H1 (cell line): Measurements from ENCODE around the gene FOSL2. TPM values are rescaled to one million over a fixed set of nuclear protein-coding genes. Genes with fewer than 3 reads are reported as not detected.

Experiments
- CTCF ChIA-PET: fragments of 300-600 bp; sonication (Branson Sonifier 250); formaldehyde crosslinking; loops from one replicate; lab custom pipeline; 2021; ENCODE audit not compliant: partially characterized antibody; lab: Charles Lee
- POLR2A ChIA-PET: fragments of 300-600 bp; sonication (Branson Sonifier 250); formaldehyde crosslinking; loops from one replicate; lab custom pipeline; 2021; ENCODE audit warnings: inconsistent platforms; ENCODE audit not compliant: partially characterized antibody; lab: Charles Lee
- DNase-seq, 2 experiments: peaks; one replicate each; pipeline versions ENCODE4 v3.0.0 to v3.0.0-alpha.2; 2010 to 2022; ENCODE audit warnings: low spot score in 2 of 2, low read depth in 1 of 2, mixed read lengths in 1 of 2
- FAIRE-seq: peaks from 2 replicates; lab custom pipeline; 2011; peaks lifted over from hg19 to GRCh38; lab: Jason Lieb, UNC
- H2AFZ ChIP-seq: 2 replicates; pipeline ENCODE4 v1.8.1; 2012; ENCODE audit warnings: low read length, inconsistent platforms
- H2AK5ac ChIP-seq: 2 replicates; pipeline ENCODE4 v1.6.1; 2013; ENCODE audit warnings: low read depth, low read length
- H2BK120ac ChIP-seq: replicated peaks from 2 replicates; pipeline ENCODE3; 2013; ENCODE audit warnings: low read depth, low read length, inconsistent platforms
- H2BK12ac ChIP-seq: 2 replicates; pipeline ENCODE4 v1.6.1; 2013; ENCODE audit warnings: low read depth, low read length
- H2BK15ac ChIP-seq: 2 replicates; pipeline ENCODE4 v1.6.1; 2013; ENCODE audit warnings: low read length
- H2BK20ac ChIP-seq: 2 replicates; pipeline ENCODE4 v1.6.1; 2013; ENCODE audit warnings: low read length
- H2BK5ac ChIP-seq: 2 replicates; pipeline ENCODE4 v1.6.1; 2013; ENCODE audit warnings: low read depth, low read length
- H3K14ac ChIP-seq: 2 replicates; pipeline ENCODE4 v1.6.1; 2013; ENCODE audit warnings: inconsistent platforms; ENCODE audit not compliant: insufficient read length
- H3K18ac ChIP-seq: 2 replicates; pipeline ENCODE4 v1.6.1; 2013; ENCODE audit warnings: low read length; ENCODE audit errors: extremely low read depth
- H3K23ac ChIP-seq: 2 replicates; pipeline ENCODE4 v1.6.1; 2013; ENCODE audit warnings: inconsistent platforms; ENCODE audit not compliant: insufficient read length
- H3K23me2 ChIP-seq: 2 replicates; pipeline ENCODE4 v1.6.1; 2013; ENCODE audit warnings: low read depth, low read length
- H3K27ac ChIP-seq: 2 replicates; pipeline ENCODE4 v1.6.1; 2011; ENCODE audit warnings: low read depth, low read length, inconsistent platforms
- H3K27me3 ChIP-seq, 4 experiments: replicated peaks in 1 of 4; 1 replicate in 1 of 4; 2 replicates in 3 of 4; pipeline versions ENCODE4 v1.6.1 to v1.8.1; 2011 to 2013; ENCODE audit warnings: low read length in 3 of 4, mild to moderate bottlenecking in 3 of 4, inconsistent platforms in 2 of 4, mixed read lengths in 2 of 4, moderate library complexity in 1 of 4; ENCODE audit not compliant: control insufficient read depth in 3 of 4, insufficient read depth in 3 of 4; ENCODE audit errors: extremely low read depth in 1 of 4
- H3K36me3 ChIP-seq, 4 experiments: 2 replicates each; pipeline versions ENCODE4 v1.6.1 to v1.8.1; 2011 to 2013; ENCODE audit warnings: mild to moderate bottlenecking in 4 of 4, low read length in 3 of 4, moderate library complexity in 2 of 4, control low read depth in 1 of 4, inconsistent platforms in 1 of 4; ENCODE audit not compliant: insufficient read depth in 4 of 4, control insufficient read depth in 2 of 4
- H3K4ac ChIP-seq: replicated peaks from 2 replicates; pipeline ENCODE3; 2013; ENCODE audit warnings: low read length, low read depth, mixed read lengths, inconsistent platforms; ENCODE audit not compliant: insufficient read length
- H3K4me1 ChIP-seq, 4 experiments: replicated peaks in 1 of 4; 1 replicate in 1 of 4; 2 replicates in 3 of 4; pipeline versions ENCODE4 v1.6.1 to v1.8.1; 2011 to 2013; ENCODE audit warnings: low read length in 3 of 4, inconsistent platforms in 2 of 4, mixed read lengths in 1 of 4; ENCODE audit not compliant: insufficient read depth in 4 of 4, control insufficient read depth in 3 of 4
- H3K4me2 ChIP-seq, 2 experiments: 2 replicates each; pipeline versions ENCODE4 v1.6.1 to v1.8.1; 2011 to 2013; ENCODE audit warnings: low read depth in 2 of 2, low read length in 2 of 2, control low read depth in 1 of 2, inconsistent platforms in 1 of 2, mild to moderate bottlenecking in 1 of 2; ENCODE audit not compliant: insufficient read depth in 1 of 2
- H3K4me3 ChIP-seq, 4 experiments: fragments of 200-600, 300-600 bp in 1 of 4; sonication (generic), shearing (Covaris generic), sonication (Bioruptor Twin) in 1 of 4; 2 replicates each; pipeline versions ENCODE4 v1.5.1 to v1.8.1; 2011 to 2016; ENCODE audit warnings: low read length in 4 of 4, low read depth in 3 of 4, control low read depth in 2 of 4, inconsistent platforms in 2 of 4, mild to moderate bottlenecking in 2 of 4, mixed read lengths in 1 of 4, moderate library complexity in 1 of 4; ENCODE audit not compliant: insufficient read depth in 2 of 4; ENCODE audit errors: extremely low read depth in 1 of 4
- H3K56ac ChIP-seq: replicated peaks from 2 replicates; pipeline ENCODE3; 2013; ENCODE audit warnings: low read depth, mild to moderate bottlenecking, mixed read lengths, low read length, inconsistent platforms; ENCODE audit not compliant: insufficient read length
- H3K79me1 ChIP-seq: 2 replicates; pipeline ENCODE4 v1.6.1; 2013; ENCODE audit warnings: low read depth, low read length, control low read depth
- H3K79me2 ChIP-seq, 2 experiments: 2 replicates each; pipeline versions ENCODE4 v1.6.1 to v1.8.1; 2012 to 2013; ENCODE audit warnings: low read length in 2 of 2, mild to moderate bottlenecking in 2 of 2, inconsistent platforms in 1 of 2; ENCODE audit not compliant: insufficient read depth in 2 of 2, control insufficient read depth in 1 of 2
- H3K9ac ChIP-seq, 4 experiments: replicated peaks in 1 of 4; 1 replicate in 1 of 4; 2 replicates in 3 of 4; pipeline versions ENCODE4 v1.6.1 to v1.8.1; 2011 to 2013; ENCODE audit warnings: low read depth in 3 of 4, low read length in 3 of 4, control low read depth in 2 of 4, mild to moderate bottlenecking in 2 of 4, moderate library complexity in 2 of 4, inconsistent platforms in 1 of 4; ENCODE audit errors: extremely low read depth in 1 of 4
- H3K9me3 ChIP-seq, 2 experiments: 2 replicates each; pipeline versions ENCODE4 v1.6.1 to v1.8.1; 2012 to 2013; ENCODE audit warnings: mild to moderate bottlenecking in 2 of 2, moderate library complexity in 2 of 2, control low read depth in 1 of 2, inconsistent platforms in 1 of 2, low read depth in 1 of 2, low read length in 1 of 2, mixed read lengths in 1 of 2; ENCODE audit not compliant: insufficient read depth in 2 of 2
- H4K20me1 ChIP-seq, 2 experiments: replicated peaks in 1 of 2; 2 replicates each; pipeline versions ENCODE3 to v1.8.1; 2011 to 2013; ENCODE audit warnings: inconsistent platforms in 2 of 2, low read length in 2 of 2, mild to moderate bottlenecking in 1 of 2; ENCODE audit not compliant: insufficient read depth in 2 of 2, control insufficient read depth in 1 of 2
- H4K5ac ChIP-seq: 2 replicates; pipeline ENCODE4 v1.6.1; 2013; ENCODE audit warnings: low read length, low read depth, mixed read lengths, inconsistent platforms; ENCODE audit not compliant: insufficient read length
- H4K8ac ChIP-seq: 2 replicates; pipeline ENCODE4 v1.8.0; 2013; ENCODE audit warnings: mild to moderate bottlenecking, moderate library complexity, low read length, inconsistent platforms; ENCODE audit not compliant: insufficient read depth; ENCODE audit errors: extremely low read depth
- H4K91ac ChIP-seq: replicated peaks from 2 replicates; pipeline ENCODE3; 2013; ENCODE audit warnings: low read length, mixed read lengths, inconsistent platforms; ENCODE audit not compliant: insufficient read length
- ASH2L ChIP-seq: fragments of 200-600, 300-600 bp; sonication (generic); IDR thresholded peaks from one replicate; pipeline ENCODE4 v1.7.1; 2017; ENCODE audit warnings: low read length
- BRCA1 ChIP-seq: IDR thresholded peaks from 2 replicates; pipeline ENCODE4 v1.6.1; 2012; ENCODE audit warnings: low read depth, low read length, improper control_type of control experiment
- CHD2 ChIP-seq: IDR thresholded peaks from 2 replicates; pipeline ENCODE4 v1.6.1; 2012; ENCODE audit warnings: low read length, improper control_type of control experiment
- CTBP2 ChIP-seq: IDR thresholded peaks from 2 replicates; pipeline ENCODE4 v1.7.0; 2011; ENCODE audit warnings: borderline replicate concordance, mild to moderate bottlenecking, moderate library complexity, mixed read lengths, low read length; ENCODE audit not compliant: insufficient read depth, insufficient read length
- EZH2 ChIP-seq: fragments of 200-600 bp; sonication (generic); IDR thresholded peaks from 2 replicates; pipeline ENCODE4 v1.7.1; 2012; ENCODE audit warnings: low read depth, mild to moderate bottlenecking, moderate library complexity, low read length, inconsistent platforms; ENCODE audit not compliant: severe bottlenecking
- JUND ChIP-seq: IDR thresholded peaks from 2 replicates; pipeline ENCODE4 v1.6.1; 2011; ENCODE audit warnings: mild to moderate bottlenecking, improper control_type of control experiment, low read length
- KDM1A ChIP-seq: fragments of 200-600, 300-600 bp; sonication (generic); IDR thresholded peaks from 2 replicates; pipeline ENCODE4 v1.7.1; 2016; ENCODE audit warnings: mild to moderate bottlenecking, low read length, borderline replicate concordance
- KDM5A ChIP-seq: fragments of 200-600 bp; IDR thresholded peaks from 2 replicates; pipeline ENCODE4 v1.7.1; 2012; ENCODE audit warnings: mild to moderate bottlenecking, low read length, inconsistent platforms, mixed read lengths
- NANOG ChIP-seq: IDR thresholded peaks from 2 replicates; pipeline ENCODE4 v1.6.1; 2011; ENCODE audit warnings: low read length, low read depth, mild to moderate bottlenecking, inconsistent platforms; ENCODE audit not compliant: insufficient read depth, poor library complexity, severe bottlenecking
- SP1 ChIP-seq: IDR thresholded peaks from 2 replicates; pipeline ENCODE4 v1.6.1; 2011; ENCODE audit warnings: low read depth, low read length
- SRF ChIP-seq: IDR thresholded peaks from 2 replicates; pipeline ENCODE4 v1.6.1; 2011; ENCODE audit warnings: mild to moderate bottlenecking, low read depth, low read length, moderate library complexity
- TBP ChIP-seq: IDR thresholded peaks from 2 replicates; pipeline ENCODE4 v1.6.1; 2011; ENCODE audit warnings: low read depth, low read length, improper control_type of control experiment
- TEAD4 ChIP-seq: IDR thresholded peaks from 2 replicates; pipeline ENCODE4 v1.6.1; 2012; ENCODE audit warnings: low read depth, low read length, inconsistent platforms, mixed read lengths
- WGBS, 2 experiments: shearing (Covaris generic) in 1 of 2; methylation state at CpG; one replicate each; pipeline versions ENCODE4 v1.1.6 to v1.1.7; 2013 to 2015; ENCODE audit warnings: low lambda C conversion rate in 2 of 2, mixed read lengths in 2 of 2, inconsistent platforms in 1 of 2, low coverage in 1 of 2, missing lambda C conversion rate in 1 of 2; ENCODE audit not compliant: insufficient replicate concordance in 2 of 2, insufficient coverage in 1 of 2, insufficient read length in 1 of 2; ENCODE audit errors: extremely low coverage in 1 of 2, missing lambda C conversion rate in 1 of 2; 5-methylcytosine and 5-hydroxymethylcytosine counted together
- polyA plus RNA-seq, 7 experiments: library from polyadenylated mRNA; depleted of rRNA in 3 of 7; stranded (reverse) in 5 of 7; unstranded in 2 of 7; fragments of >200 nt in 5 of 7; fragments of 200-250 nt in 2 of 7; gene quantifications; 1 replicate in 5 of 7; 2 replicates in 1 of 7; 4 replicates in 1 of 7; pipeline versions ENCODE4 v1.2.1 to v1.2.3, GENCODE V29; 2011 to 2013; ENCODE audit warnings: missing spikeins in 2 of 7, mixed read lengths in 2 of 7
- total RNA-seq: library from RNA; stranded (reverse); fragmentation: NEBNext Ultra II Directional; extraction: Animal tissue kit (Norgen Biotek cat#: 25700); gene quantifications from 2 replicates; pipeline ENCODE4 v1.2.1, GENCODE V29; 2021

FOSL2 gene
- total and polyA plus RNA-seq, 2 of the 8 experiments (the other 6 are each of a cell fraction or from before 2014, with no cell fraction given) = 1.5 to 4.5 TPM

DNA sequence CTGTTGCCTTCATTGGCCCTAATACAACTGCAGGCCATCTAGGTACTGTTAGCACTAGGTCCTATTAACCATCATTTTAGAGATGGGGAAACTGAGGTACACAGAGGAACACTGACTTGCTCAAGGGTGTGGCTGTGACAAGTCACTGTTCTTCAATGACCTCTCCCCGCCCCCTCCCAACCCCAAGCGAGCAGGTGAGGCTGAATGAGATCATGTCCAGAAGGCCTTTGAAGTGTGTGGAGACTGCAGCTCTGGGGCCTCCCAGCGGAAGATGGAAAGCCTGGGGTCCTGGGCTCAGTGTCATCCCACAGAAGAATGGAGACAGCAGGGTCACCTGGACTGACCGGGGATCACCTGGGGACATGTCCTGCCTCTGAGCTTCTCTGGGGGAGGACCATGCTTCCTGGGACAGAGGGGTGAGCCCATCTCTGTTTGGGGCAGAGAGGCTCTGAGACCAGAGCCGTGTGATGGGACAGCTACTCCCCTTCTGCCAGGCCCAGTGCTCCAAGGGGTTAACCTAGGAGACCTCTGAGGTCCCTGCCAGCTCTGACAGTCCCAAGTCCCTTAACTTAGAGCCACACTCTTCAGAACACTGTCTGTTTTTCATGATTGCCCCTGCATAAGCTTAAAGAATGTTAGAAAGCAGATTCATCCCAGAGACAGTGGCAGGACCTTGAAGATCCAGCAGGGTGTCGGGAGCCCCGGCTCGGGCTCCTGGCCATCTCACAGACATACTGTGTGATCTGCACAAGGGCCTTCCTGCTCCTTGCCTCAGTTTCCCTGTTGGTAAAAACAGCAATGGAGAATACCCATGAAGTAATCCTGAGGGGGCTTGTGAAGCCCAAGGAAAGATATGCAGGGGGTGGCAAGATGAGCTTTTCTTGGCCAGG lies 16.7 kb upstream of the FOSL2 start:
- no peaks in the 10 kb centered on the region for H3K23me2 ChIP-seq
- no peak overlapping the region for H3K27ac ChIP-seq
- H2BK120ac ChIP-seq = no peak overlapping the region
- no peak overlapping the region for H3K14ac ChIP-seq
- H3K4me3 ChIP-seq = no peak overlapping the region
- H2BK15ac ChIP-seq = no peak overlapping the region
- 94% methylated on average over 8 of the region's 8 CpGs; no CpG with 5 or more reads in 1 of the 2 experiments for WGBS, 2 experiments
- H4K91ac ChIP-seq = no peak overlapping the region
- no peak overlapping the region for H3K4ac ChIP-seq
- no peak overlapping the region for H3K23ac ChIP-seq
- H4K20me1 ChIP-seq = no peaks in the 10 kb centered on the region
- no peak overlapping the region for H3K18ac ChIP-seq
- H3K36me3 ChIP-seq = no peaks in the 10 kb centered on the region
- no peaks in the 10 kb centered on the region for H3K9me3 ChIP-seq
- no peak overlapping the region for H3K9ac ChIP-seq
- no peaks in the 10 kb centered on the region for H3K79me1 ChIP-seq
- ChIA-PET POLR2A (interaction anchor here (1.3 kb wide), 1 partner anchor 15 kb away, joined by 4 read pairs; no protein-coding TSS in a partner anchor), CTCF (interaction anchor here (0.6 to 1.0 kb wide), 3 partner anchors 20 to 77 kb away, joined by 3 to 4 read pairs (median 3); no protein-coding TSS in a partner anchor)
- peaks cover 0 to 3% (median 3%) of the 10 kb centered on the region in 4 experiments; a peak in 2 of 7 replicates for H3K4me1 ChIP-seq
- H2BK20ac ChIP-seq = no peak overlapping the region
- FAIRE-seq (no peak), DNase-seq (no peak)
- no peak overlapping the region for H3K4me2 ChIP-seq
- no peak overlapping the region for H2BK5ac ChIP-seq
- H3K27me3 ChIP-seq = peaks cover 0 to 8% (median 6%) of the 10 kb centered on the region in 4 experiments; a peak in 3 of 7 replicates
- H4K8ac ChIP-seq = no peak overlapping the region
- no peak overlapping the region for H2AFZ ChIP-seq
- H2BK12ac ChIP-seq = peak overlapping the region; percentile 14; the same call in 1 of the 2 replicates
- H3K56ac ChIP-seq = no peak overlapping the region
- H4K5ac ChIP-seq = no peak overlapping the region
- H2AK5ac ChIP-seq = no peak overlapping the region
- no peaks in the 10 kb centered on the region for H3K79me2 ChIP-seq
- TF ChIP-seq JUND (no peak), KDM5A (no peak), TEAD4 (no peak), SRF (no peak), TBP (no peak), NANOG (no peak), ASH2L (no peak), CTBP2 (no peak), KDM1A (no peak), SP1 (no peak), CHD2 (no peak), EZH2 (no peak), BRCA1 (no peak)
